GM23338 (cell line): Measurements from ENCODE around the gene SIGMAR1. TPM values are rescaled to one million over a fixed set of nuclear protein-coding genes. Genes with fewer than 3 reads are reported as not detected.
A peak's percentile ranks its signal among the peaks of the same experiment; 100 is the strongest.

Experiments
- ATAC-seq: fragments of 200-7000 bp; cut with Tn5 transposase; 3 replicates; pipeline ENCODE4 v1.9.1; 2020
- DNase-seq: peaks from one replicate; pipeline ENCODE4 v3.0.0-alpha.2; 2015; ENCODE audit warnings: low spot score
- H2AFZ ChIP-seq: fragments of 200-600 bp; sonication (generic); 2 replicates; pipeline ENCODE4 v1.8.0; 2016; ENCODE audit warnings: antibody characterized with exemption, mild to moderate bottlenecking, moderate library complexity
- H3F3A ChIP-seq: fragments of 200-600 bp; sonication (generic); replicated peaks from 2 replicates; pipeline ENCODE4 v1.8.0; 2017; ENCODE audit warnings: antibody characterized with exemption, mixed run types, low read depth
- H3K27ac ChIP-seq: fragments of 200-600 bp; sonication (generic); 2 replicates; pipeline ENCODE4 v1.6.1; 2016; ENCODE audit warnings: low read depth
- H3K27me3 ChIP-seq: fragments of 200-600 bp; sonication (generic); 2 replicates; pipeline ENCODE4 v1.8.0; 2016; ENCODE audit warnings: mild to moderate bottlenecking, mixed run types, moderate library complexity; ENCODE audit not compliant: insufficient read depth
- H3K36me3 ChIP-seq: fragments of 200-600 bp; sonication (generic); 2 replicates; pipeline ENCODE4 v1.8.0; 2016; ENCODE audit warnings: mild to moderate bottlenecking; ENCODE audit not compliant: insufficient read depth
- H3K4me1 ChIP-seq: fragments of 200-600 bp; sonication (generic); 2 replicates; pipeline ENCODE4 v1.8.0; 2016; ENCODE audit warnings: mild to moderate bottlenecking, moderate library complexity; ENCODE audit not compliant: insufficient read depth
- H3K4me2 ChIP-seq: fragments of 200-600 bp; sonication (generic); 2 replicates; pipeline ENCODE4 v1.7.1; 2017; ENCODE audit warnings: mixed run types
- H3K4me3 ChIP-seq: fragments of 200-600 bp; sonication (generic); 2 replicates; pipeline ENCODE4 v1.6.1; 2016; ENCODE audit warnings: mixed run types
- H3K79me2 ChIP-seq: fragments of 200-600 bp; sonication (generic); replicated peaks from 2 replicates; pipeline ENCODE4 v1.8.0; 2017; ENCODE audit warnings: mild to moderate bottlenecking; ENCODE audit not compliant: insufficient read depth
- H3K9me2 ChIP-seq: fragments of 200-600 bp; sonication (generic); 2 replicates; pipeline ENCODE4 v1.8.0; 2017; ENCODE audit not compliant: insufficient read depth
- H4K20me1 ChIP-seq: fragments of 200-600 bp; sonication (generic); replicated peaks from 2 replicates; pipeline ENCODE4 v1.8.0; 2017; ENCODE audit warnings: mild to moderate bottlenecking; ENCODE audit not compliant: insufficient read depth
- H3K27ac Mint-ChIP-seq: 2 replicates; pipeline ENCODE4 v1.8.0; 2020; ENCODE audit warnings: inconsistent platforms, mild to moderate bottlenecking, moderate library complexity, mixed read lengths
- H3K27me3 Mint-ChIP-seq: 3 replicates; pipeline ENCODE4 v1.8.0; 2022; ENCODE audit warnings: low read depth, mild to moderate bottlenecking, moderate library complexity, mixed read lengths, inconsistent platforms; ENCODE audit not compliant: insufficient read depth, poor library complexity
- H3K36me3 Mint-ChIP-seq: 3 replicates; pipeline ENCODE4 v1.8.0; 2021; ENCODE audit warnings: low read depth, mild to moderate bottlenecking, inconsistent platforms, moderate library complexity, mixed read lengths
- H3K4me1 Mint-ChIP-seq: 3 replicates; pipeline ENCODE4 v1.8.0; 2020; ENCODE audit warnings: mild to moderate bottlenecking, inconsistent platforms, mixed read lengths
- H3K4me3 Mint-ChIP-seq: 3 replicates; pipeline ENCODE4 v1.8.0; 2021; ENCODE audit warnings: moderate library complexity, mild to moderate bottlenecking, inconsistent platforms, mixed read lengths
- H3K9me3 Mint-ChIP-seq: 3 replicates; pipeline ENCODE4 v1.8.0; 2020; ENCODE audit warnings: moderate library complexity, mild to moderate bottlenecking, inconsistent platforms, mixed read lengths
- CREB1 ChIP-seq: fragments of 250-450 bp; sonication (Bioruptor Pico); IDR thresholded peaks from 2 replicates; pipeline ENCODE4 v1.5.0; 2020; ENCODE audit warnings: low read depth, mild to moderate bottlenecking, moderate library complexity
- ETS1 ChIP-seq: IDR thresholded peaks from 2 replicates; pipeline ENCODE4 v1.6.1; 2016; ENCODE audit warnings: antibody characterized with exemption
- EZH2 ChIP-seq: fragments of 200-600 bp; sonication (generic); IDR thresholded peaks from one replicate; pipeline ENCODE4 v1.8.0; 2017; ENCODE audit warnings: antibody characterized with exemption, mild to moderate bottlenecking, low read depth; ENCODE audit not compliant: unreplicated experiment
- EZH2phosphoT487 ChIP-seq: fragments of 200-600 bp; sonication (generic); IDR thresholded peaks from one replicate; pipeline ENCODE4 v1.8.1; 2018; ENCODE audit warnings: antibody characterized with exemption; ENCODE audit not compliant: unreplicated experiment
- JUNB ChIP-seq: IDR thresholded peaks from one replicate; pipeline ENCODE4 v1.6.1; 2016; ENCODE audit warnings: antibody characterized with exemption; ENCODE audit not compliant: unreplicated experiment
- POLR2AphosphoS5 ChIP-seq: IDR thresholded peaks from 2 replicates; pipeline ENCODE4 v1.6.1; 2016; ENCODE audit warnings: antibody characterized with exemption, low read depth
- STAT1 ChIP-seq: IDR thresholded peaks from one replicate; pipeline ENCODE4 v1.6.1; 2016; ENCODE audit warnings: antibody characterized with exemption; ENCODE audit not compliant: unreplicated experiment
- ZNF114 ChIP-seq: fragments of 250-450 bp; sonication (Bioruptor Pico); IDR thresholded peaks from 2 replicates; pipeline ENCODE4 v1.5.0; 2020; ENCODE audit warnings: mild to moderate bottlenecking, moderate library complexity
- ZNF331 ChIP-seq: fragments of 250-450 bp; sonication (Bioruptor Pico); IDR thresholded peaks from 2 replicates; pipeline ENCODE4 v1.5.0; 2020; ENCODE audit warnings: low read depth, mild to moderate bottlenecking, moderate library complexity
- polyA plus RNA-seq: library from polyadenylated mRNA; unstranded; fragments of >200 nt; fragmentation: Nextera tagmentation; extraction: Ambion mirVana; gene quantifications from 2 replicates; pipeline ENCODE4 v1.2.1, GENCODE V29; 2016
- total RNA-seq: library from RNA; depleted of rRNA; stranded (reverse); fragments of >200 nt; shearing (Covaris generic); gene quantifications from 2 replicates; pipeline ENCODE4 v1.2.3, GENCODE V29; 2014
- TF ChIP-seq, protein P1 (sequence below): fragments of 250-450 bp; sonication (Bioruptor Pico); IDR thresholded peaks from 2 replicates; pipeline ENCODE4 v1.5.0; 2020; ENCODE audit warnings: mild to moderate bottlenecking, moderate library complexity

Gene SIGMAR1
- total and polyA plus RNA-seq, 2 experiments from 2014 or later: 82.3 to 167 TPM

- Histone ChIP-seq H4K20me1 (peaks cover 3% of the 10 kb centered on the region; the same call in 1 of the 2 replicates), H3F3A (no peaks in the 10 kb centered on the region), H3K4me3 (peak overlapping the region; percentile 98), H3K27me3 (no peaks in the 10 kb centered on the region), H3K27ac (peak overlapping the region; percentile 99), H3K36me3 (no peaks in the 10 kb centered on the region), H3K4me1 (peaks cover 3% of the 10 kb centered on the region), H2AFZ (peak overlapping the region; percentile 99), H3K79me2 (peaks cover 8% of the 10 kb centered on the region; the same call in 1 of the 2 replicates), H3K9me2 (no peaks in the 10 kb centered on the region), H3K4me2 (peak overlapping the region; percentile 100)
- Mint-ChIP-seq H3K4me1 (peaks cover 8% of the 10 kb centered on the region), H3K27me3 (peaks cover 14% of the 10 kb centered on the region), H3K9me3 (peaks cover 15% of the 10 kb centered on the region), H3K27ac (peak overlapping the region; percentile 98), H3K4me3 (peak overlapping the region; percentile 82), H3K36me3 (peaks cover 27% of the 10 kb centered on the region)
- ATAC-seq (peak; percentile 77), DNase-seq (peak; percentile 99)
- TF ChIP-seq ZNF114 (CRISPR knock-in tag): no peak
- peak; percentile 97 for TF ChIP-seq CREB1 (CRISPR knock-in tag)
- TF ChIP-seq POLR2AphosphoS5: peak; percentile 84
Measured at GRCh38 chr9:34665381-34666250, 28.0 kb upstream of the SIGMAR1 start.

- peaks cover 8% of the 10 kb centered on the region; the same call in 1 of the 2 replicates for H3K79me2 ChIP-seq
- peak overlapping the region; percentile 98 for H3K4me3 ChIP-seq
- peaks cover 3% of the 10 kb centered on the region; the same call in 1 of the 2 replicates for H4K20me1 ChIP-seq
- DNase-seq: no peak
- Mint-ChIP-seq H3K36me3 (peaks cover 23% of the 10 kb centered on the region), H3K9me3 (peaks cover 10% of the 10 kb centered on the region), H3K4me1 (peaks cover 8% of the 10 kb centered on the region), H3K4me3 (peak overlapping the region; percentile 82), H3K27me3 (peaks cover 11% of the 10 kb centered on the region), H3K27ac (no peak overlapping the region)
- no peaks in the 10 kb centered on the region for H3F3A ChIP-seq
- H3K27ac ChIP-seq: no peak overlapping the region
- H3K4me2 ChIP-seq: peak overlapping the region; percentile 100
- ATAC-seq: peak; percentile 73
- peaks cover 3% of the 10 kb centered on the region for H3K4me1 ChIP-seq
- no peaks in the 10 kb centered on the region for H3K27me3 ChIP-seq
- no peaks in the 10 kb centered on the region for H3K9me2 ChIP-seq
- no peaks in the 10 kb centered on the region for H3K36me3 ChIP-seq
- peak overlapping the region; percentile 91 for H2AFZ ChIP-seq
- TF ChIP-seq ZNF331 (CRISPR knock-in tag) (no peak), STAT1 (no peak), JUNB (no peak), ETS1 (no peak; the same call in 1 of the 2 replicates), POLR2AphosphoS5 (no peak), EZH2 (no peak), CREB1 (CRISPR knock-in tag) (no peak), EZH2phosphoT487 (no peak)
- TF ChIP-seq, protein P1, sequence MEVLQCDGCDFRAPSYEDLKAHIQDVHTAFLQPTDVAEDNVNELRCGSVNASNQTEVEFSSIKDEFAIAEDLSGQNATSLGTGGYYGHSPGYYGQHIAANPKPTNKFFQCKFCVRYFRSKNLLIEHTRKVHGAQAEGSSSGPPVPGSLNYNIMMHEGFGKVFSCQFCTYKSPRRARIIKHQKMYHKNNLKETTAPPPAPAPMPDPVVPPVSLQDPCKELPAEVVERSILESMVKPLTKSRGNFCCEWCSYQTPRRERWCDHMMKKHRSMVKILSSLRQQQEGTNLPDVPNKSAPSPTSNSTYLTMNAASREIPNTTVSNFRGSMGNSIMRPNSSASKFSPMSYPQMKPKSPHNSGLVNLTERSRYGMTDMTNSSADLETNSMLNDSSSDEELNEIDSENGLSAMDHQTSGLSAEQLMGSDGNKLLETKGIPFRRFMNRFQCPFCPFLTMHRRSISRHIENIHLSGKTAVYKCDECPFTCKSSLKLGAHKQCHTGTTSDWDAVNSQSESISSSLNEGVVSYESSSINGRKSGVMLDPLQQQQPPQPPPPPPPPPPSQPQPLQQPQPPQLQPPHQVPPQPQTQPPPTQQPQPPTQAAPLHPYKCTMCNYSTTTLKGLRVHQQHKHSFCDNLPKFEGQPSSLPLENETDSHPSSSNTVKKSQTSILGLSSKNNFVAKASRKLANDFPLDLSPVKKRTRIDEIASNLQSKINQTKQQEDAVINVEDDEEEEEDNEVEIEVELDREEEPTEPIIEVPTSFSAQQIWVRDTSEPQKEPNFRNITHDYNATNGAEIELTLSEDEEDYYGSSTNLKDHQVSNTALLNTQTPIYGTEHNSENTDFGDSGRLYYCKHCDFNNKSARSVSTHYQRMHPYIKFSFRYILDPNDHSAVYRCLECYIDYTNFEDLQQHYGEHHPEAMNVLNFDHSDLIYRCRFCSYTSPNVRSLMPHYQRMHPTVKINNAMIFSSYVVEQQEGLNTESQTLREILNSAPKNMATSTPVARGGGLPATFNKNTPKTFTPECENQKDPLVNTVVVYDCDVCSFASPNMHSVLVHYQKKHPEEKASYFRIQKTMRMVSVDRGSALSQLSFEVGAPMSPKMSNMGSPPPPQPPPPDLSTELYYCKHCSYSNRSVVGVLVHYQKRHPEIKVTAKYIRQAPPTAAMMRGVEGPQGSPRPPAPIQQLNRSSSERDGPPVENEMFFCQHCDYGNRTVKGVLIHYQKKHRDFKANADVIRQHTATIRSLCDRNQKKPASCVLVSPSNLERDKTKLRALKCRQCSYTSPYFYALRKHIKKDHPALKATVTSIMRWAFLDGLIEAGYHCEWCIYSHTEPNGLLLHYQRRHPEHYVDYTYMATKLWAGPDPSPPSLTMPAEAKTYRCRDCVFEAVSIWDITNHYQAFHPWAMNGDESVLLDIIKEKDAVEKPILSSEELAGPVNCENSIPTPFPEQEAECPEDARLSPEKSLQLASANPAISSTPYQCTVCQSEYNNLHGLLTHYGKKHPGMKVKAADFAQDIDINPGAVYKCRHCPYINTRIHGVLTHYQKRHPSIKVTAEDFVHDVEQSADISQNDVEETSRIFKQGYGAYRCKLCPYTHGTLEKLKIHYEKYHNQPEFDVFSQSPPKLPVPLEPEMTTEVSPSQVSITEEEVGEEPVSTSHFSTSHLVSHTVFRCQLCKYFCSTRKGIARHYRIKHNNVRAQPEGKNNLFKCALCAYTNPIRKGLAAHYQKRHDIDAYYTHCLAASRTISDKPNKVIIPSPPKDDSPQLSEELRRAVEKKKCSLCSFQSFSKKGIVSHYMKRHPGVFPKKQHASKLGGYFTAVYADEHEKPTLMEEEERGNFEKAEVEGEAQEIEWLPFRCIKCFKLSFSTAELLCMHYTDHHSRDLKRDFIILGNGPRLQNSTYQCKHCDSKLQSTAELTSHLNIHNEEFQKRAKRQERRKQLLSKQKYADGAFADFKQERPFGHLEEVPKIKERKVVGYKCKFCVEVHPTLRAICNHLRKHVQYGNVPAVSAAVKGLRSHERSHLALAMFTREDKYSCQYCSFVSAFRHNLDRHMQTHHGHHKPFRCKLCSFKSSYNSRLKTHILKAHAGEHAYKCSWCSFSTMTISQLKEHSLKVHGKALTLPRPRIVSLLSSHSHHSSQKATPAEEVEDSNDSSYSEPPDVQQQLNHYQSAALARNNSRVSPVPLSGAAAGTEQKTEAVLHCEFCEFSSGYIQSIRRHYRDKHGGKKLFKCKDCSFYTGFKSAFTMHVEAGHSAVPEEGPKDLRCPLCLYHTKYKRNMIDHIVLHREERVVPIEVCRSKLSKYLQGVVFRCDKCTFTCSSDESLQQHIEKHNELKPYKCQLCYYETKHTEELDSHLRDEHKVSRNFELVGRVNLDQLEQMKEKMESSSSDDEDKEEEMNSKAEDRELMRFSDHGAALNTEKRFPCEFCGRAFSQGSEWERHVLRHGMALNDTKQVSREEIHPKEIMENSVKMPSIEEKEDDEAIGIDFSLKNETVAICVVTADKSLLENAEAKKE (CRISPR knock-in tag): no peak
Measured at GRCh38 chr9:34665067-34665380, 27.4 kb upstream of the SIGMAR1 start.
